Measurements from ENCODE around the gene EPHA7.

EPHA7 gene

DNA sequence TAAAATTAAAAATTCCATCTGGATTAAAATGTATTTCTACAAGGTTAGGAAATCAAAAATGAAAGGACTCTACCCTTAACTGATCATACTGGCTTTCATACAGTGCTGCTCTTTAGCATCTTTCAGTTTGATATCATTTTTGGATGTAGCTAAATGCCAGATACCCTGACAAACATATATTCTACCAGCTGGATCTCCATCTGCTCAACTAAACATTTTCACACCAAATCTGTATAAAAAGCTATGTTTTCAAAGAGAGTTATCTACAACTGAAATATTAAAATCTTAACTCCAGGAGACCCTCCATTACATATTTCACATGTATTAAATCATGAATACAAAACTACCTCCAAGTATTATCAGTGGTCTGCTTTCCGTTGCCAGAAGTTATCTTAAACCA, 95.7 kb downstream of the EPHA7 start:
- no peaks in the 10 kb centered on the region for H3K36me3 Mint-ChIP-seq (ENCODE audit: low read depth)
- no peak overlapping the region for H3K4me3 Mint-ChIP-seq
- H3K9me3 Mint-ChIP-seq, result no peaks in the 10 kb centered on the region
- no peaks in the 10 kb centered on the region for H3K4me1 Mint-ChIP-seq (ENCODE audit: low read depth)
- no peak overlapping the region for H3K27ac Mint-ChIP-seq
- H3K27me3 Mint-ChIP-seq (ENCODE audit: low read depth), result no peaks in the 10 kb centered on the region

DNA sequence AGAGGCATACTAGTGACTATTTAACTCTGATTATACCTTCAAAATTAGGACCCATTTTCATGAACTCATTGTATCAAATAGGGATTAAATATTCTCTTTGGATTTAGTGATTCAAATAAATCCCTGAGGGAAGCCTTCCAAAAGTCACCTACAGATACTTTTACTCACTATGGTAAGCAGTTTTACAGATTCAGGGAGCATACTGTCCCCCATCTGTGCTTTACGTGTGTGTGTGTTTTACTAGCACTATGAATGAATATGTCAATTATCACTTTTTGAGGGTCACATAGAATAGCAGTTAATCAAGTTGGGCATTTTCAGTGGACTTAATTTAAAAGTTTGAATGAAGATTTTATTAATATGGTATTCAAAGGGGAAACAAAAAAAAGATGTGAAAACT, 96.7 kb downstream of the EPHA7 start:
- no peak overlapping the region for H3K4me3 Mint-ChIP-seq
- H3K27ac Mint-ChIP-seq, result no peak overlapping the region
- H3K27me3 Mint-ChIP-seq (ENCODE audit: low read depth), result no peaks in the 10 kb centered on the region
- H3K36me3 Mint-ChIP-seq (ENCODE audit: low read depth), result no peaks in the 10 kb centered on the region
- no peaks in the 10 kb centered on the region for H3K4me1 Mint-ChIP-seq (ENCODE audit: low read depth)
- no peaks in the 10 kb centered on the region for H3K9me3 Mint-ChIP-seq

DNA sequence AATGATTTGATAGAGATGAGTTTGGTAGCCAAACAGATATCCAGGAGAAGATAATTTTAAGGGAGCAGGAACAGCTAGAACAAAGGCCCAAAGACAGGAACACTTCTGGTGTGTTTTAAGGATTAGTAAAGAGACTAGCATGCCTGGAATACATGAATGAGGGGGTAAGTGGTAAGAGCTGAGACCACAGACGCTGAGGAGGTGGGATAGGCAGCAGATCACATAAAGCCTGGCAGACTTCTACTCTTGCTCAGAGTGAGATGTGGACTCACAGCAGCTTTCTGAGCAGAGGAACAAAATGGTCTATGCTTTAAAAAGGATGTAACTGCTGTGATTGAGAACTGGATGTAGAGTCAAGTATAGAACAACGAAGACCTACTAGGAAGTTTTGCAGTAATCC, 100.1 kb downstream of the EPHA7 start:
- Mint-ChIP-seq H3K9me3 (no peaks in the 10 kb centered on the region), H3K36me3 (ENCODE audit: low read depth) (no peaks in the 10 kb centered on the region), H3K27me3 (ENCODE audit: low read depth) (no peaks in the 10 kb centered on the region), H3K4me3 (no peak overlapping the region), H3K4me1 (ENCODE audit: low read depth) (no peaks in the 10 kb centered on the region), H3K27ac (no peak overlapping the region)

DNA sequence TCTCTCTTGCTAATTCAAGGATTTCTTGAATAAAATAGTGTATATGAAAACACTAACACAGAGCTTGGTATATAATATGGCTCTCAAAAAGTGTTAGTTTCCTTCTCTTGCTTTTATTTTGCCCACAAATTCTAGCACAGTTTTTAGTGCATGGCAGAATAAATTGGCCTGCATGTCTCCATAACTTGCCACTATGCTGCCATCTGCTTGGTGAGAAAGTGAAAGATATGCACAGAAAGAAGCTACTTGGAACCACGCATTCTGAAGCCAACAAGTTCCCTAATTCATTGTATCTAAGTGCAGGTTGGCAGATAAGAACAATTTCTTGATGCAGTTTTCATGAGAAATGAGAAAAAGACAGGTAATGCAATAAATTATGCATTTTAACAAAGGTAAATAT, 101.2 kb downstream of the EPHA7 start:
- no peaks in the 10 kb centered on the region for H3K9me3 Mint-ChIP-seq
- no peaks in the 10 kb centered on the region for H3K36me3 Mint-ChIP-seq (ENCODE audit: low read depth)
- H3K4me3 Mint-ChIP-seq, result no peak overlapping the region
- no peak overlapping the region for H3K27ac Mint-ChIP-seq
- no peaks in the 10 kb centered on the region for H3K27me3 Mint-ChIP-seq (ENCODE audit: low read depth)
- no peaks in the 10 kb centered on the region for H3K4me1 Mint-ChIP-seq (ENCODE audit: low read depth)

DNA sequence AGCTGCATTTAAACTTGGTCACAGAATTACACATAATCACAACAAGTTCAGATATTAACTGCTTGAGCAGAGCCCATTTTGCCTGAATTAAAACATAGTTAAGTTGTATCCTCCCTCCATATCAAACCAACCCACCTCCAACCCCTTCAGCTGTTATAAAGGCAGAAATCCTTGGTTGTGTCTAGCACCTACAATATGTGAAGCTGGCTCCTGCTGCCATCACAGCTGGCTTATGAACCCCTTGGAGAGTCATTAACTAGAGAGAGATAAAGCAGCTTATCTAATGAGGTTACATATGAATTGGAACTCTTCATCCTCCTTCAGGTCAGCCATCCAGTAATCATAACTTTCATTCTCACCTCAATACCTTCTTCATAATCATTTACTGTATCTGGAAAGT, 101.8 kb downstream of the EPHA7 start:
- no peak overlapping the region for H3K27ac Mint-ChIP-seq
- H3K36me3 Mint-ChIP-seq (ENCODE audit: low read depth), result no peaks in the 10 kb centered on the region
- H3K9me3 Mint-ChIP-seq, result no peaks in the 10 kb centered on the region
- H3K27me3 Mint-ChIP-seq (ENCODE audit: low read depth), result no peaks in the 10 kb centered on the region
- H3K4me1 Mint-ChIP-seq (ENCODE audit: low read depth), result no peaks in the 10 kb centered on the region
- H3K4me3 Mint-ChIP-seq, result no peak overlapping the region

DNA sequence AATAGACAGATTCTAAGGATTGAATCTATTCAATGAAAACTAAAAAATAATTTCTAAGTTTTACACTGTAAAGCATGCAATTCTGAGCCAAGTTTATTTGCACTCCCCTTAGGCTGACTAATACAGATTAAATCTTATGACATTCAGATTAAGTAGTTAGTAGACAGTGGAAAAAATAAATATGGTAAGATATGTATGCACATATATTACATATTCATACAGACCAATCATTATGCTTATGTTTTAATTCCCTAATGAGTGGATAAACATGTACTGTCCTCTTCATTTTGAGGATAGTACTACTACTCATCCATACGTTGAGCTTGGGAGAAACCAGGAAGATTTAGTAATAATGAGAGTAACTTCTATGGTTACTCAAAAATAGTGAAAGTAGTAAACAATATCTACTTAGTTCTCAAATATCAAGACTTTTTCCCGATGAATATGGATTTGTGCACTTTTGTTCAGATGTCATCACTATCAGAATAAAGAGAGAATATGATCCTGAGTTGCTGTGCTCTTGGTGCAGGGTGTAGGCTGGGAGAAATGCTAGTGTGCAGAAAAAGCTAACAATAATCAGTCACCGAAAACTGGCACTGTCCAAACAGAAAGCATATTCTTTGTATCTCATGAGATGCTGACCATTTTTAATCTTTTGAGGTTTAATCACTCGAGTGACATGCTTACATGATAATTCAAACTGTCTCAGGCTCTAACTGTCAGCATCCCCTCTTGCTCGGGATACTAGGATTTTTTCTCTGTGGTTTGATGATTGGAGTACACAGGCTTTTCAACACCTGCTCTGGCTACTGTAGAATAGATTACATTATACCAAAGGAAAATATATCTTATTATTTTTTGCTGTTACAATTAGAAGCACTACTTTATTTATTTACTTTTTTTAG, 111.6 kb downstream of the EPHA7 start:
- no peaks in the 10 kb centered on the region for H3K36me3 Mint-ChIP-seq (ENCODE audit: low read depth)
- no peak overlapping the region for H3K27ac Mint-ChIP-seq
- H3K4me1 Mint-ChIP-seq (ENCODE audit: low read depth), result no peaks in the 10 kb centered on the region
- no peaks in the 10 kb centered on the region for H3K27me3 Mint-ChIP-seq (ENCODE audit: low read depth)
- H3K4me3 Mint-ChIP-seq, result no peak overlapping the region
- H3K9me3 Mint-ChIP-seq, result peaks cover 4% of the 10 kb centered on the region

DNA sequence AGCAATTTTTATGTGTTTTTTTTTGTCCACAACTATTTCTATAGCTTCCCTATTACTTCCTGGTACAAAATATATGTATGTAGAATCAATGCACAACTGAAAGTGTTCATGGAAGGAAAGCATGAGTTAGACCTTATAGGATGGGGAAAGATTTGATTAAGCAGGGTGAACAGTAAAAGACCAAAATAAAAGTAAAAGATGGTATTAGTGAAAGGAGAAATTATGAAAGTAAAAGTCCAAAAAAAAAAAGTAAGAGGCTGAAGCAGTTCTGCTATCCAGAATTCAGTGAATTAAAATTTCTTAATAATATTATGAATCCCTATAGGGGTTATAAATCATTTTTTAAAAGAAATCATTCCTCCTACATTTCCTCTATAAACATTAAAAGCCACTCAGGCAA, 114.3 kb downstream of the EPHA7 start:
- H3K4me1 Mint-ChIP-seq (ENCODE audit: low read depth), result no peaks in the 10 kb centered on the region
- no peaks in the 10 kb centered on the region for H3K36me3 Mint-ChIP-seq (ENCODE audit: low read depth)
- no peak overlapping the region for H3K4me3 Mint-ChIP-seq
- no peak overlapping the region for H3K27ac Mint-ChIP-seq
- H3K27me3 Mint-ChIP-seq (ENCODE audit: low read depth), result no peaks in the 10 kb centered on the region
- H3K9me3 Mint-ChIP-seq, result no peaks in the 10 kb centered on the region

DNA sequence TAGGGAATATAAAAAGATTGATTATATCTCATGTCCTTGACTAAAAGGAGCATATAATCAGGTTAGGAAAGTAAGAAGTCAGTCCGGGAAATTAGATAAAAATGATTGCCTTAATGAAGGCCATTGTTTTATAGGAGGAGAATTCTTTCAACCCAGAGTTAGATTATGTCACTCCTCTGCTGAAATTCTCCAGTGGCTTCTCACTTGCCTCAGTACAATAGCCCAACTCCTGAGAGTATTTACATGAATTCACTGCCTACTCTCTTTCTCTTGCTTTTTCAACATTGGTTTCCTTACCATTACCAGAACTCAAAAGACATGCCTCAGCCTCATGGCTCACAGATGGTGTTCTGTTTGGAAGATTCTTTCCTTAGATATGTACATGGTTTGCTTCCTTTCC, 114.9 kb downstream of the EPHA7 start:
- H3K9me3 Mint-ChIP-seq, result no peaks in the 10 kb centered on the region
- H3K4me3 Mint-ChIP-seq, result no peak overlapping the region
- no peak overlapping the region for H3K27ac Mint-ChIP-seq
- no peaks in the 10 kb centered on the region for H3K27me3 Mint-ChIP-seq (ENCODE audit: low read depth)
- no peaks in the 10 kb centered on the region for H3K36me3 Mint-ChIP-seq (ENCODE audit: low read depth)
- H3K4me1 Mint-ChIP-seq (ENCODE audit: low read depth), result no peaks in the 10 kb centered on the region

DNA sequence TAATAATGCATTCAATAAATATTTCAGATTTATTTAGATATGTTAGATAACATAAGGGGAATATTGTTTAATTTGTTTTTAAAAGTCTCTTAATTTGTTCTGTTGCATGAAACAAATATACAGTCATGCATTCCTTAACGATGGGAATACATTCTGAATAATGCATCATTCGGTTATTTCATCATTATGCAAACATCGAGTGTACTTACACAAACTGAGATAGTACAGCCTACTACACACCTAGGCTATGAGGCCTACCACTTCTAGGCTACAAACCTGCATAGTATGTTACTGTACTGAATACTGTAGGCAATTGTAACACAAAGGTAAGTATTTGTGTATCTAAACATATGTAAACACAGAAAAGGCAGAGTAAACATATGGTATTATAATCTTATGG, 118.7 kb downstream of the EPHA7 start:
- Mint-ChIP-seq H3K9me3 (no peaks in the 10 kb centered on the region), H3K4me1 (ENCODE audit: low read depth) (no peaks in the 10 kb centered on the region), H3K27ac (no peak overlapping the region)

DNA sequence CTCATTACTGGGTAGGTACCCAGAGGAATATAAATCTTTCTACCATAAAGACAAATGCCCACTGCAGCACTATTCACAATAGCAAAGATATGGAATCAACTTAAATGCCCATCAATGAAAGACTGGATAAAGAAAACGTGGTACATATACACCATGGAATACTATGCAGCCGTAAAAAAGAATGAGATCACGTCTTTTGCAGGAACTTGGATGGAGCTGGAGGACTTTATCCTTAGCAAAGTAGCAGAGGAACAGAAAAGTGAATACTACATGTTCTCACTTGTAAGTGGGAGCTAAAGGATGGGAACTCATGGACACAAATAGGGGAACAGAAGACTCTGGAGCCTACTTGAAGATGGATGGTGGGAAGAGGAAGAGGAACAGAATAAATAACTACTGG, 119.7 kb downstream of the EPHA7 start:
- no peaks in the 10 kb centered on the region for H3K36me3 Mint-ChIP-seq (ENCODE audit: low read depth)
- no peak overlapping the region for H3K4me3 Mint-ChIP-seq
- no peaks in the 10 kb centered on the region for H3K4me1 Mint-ChIP-seq (ENCODE audit: low read depth)
- H3K9me3 Mint-ChIP-seq, result no peaks in the 10 kb centered on the region
- H3K27me3 Mint-ChIP-seq (ENCODE audit: low read depth), result no peaks in the 10 kb centered on the region
- no peak overlapping the region for H3K27ac Mint-ChIP-seq

More for the DNA sequence above, 118.7 kb downstream of the EPHA7 start:
- Mint-ChIP-seq H3K36me3 (ENCODE audit: low read depth) (no peaks in the 10 kb centered on the region), H3K27me3 (ENCODE audit: low read depth) (no peaks in the 10 kb centered on the region), H3K4me3 (no peak overlapping the region)

DNA sequence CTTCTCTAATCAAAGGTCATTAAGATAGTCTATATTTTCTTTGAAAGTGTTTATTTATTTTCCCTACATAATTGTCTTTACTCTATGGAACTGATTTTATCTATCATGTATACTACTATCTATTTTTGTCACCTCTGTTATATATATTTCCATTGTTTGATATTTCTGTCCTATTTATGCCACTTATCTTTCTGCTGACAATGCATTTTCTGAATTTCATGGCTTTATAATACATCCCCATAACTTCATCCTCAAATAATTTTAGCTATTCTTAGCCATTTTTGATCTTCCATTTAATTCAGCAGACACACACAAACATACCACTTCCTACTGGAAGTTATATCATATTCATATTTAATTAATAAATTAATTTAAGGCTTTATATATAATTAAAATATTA, 123.7 kb downstream of the EPHA7 start:
- no peak overlapping the region for H3K4me3 Mint-ChIP-seq
- H3K9me3 Mint-ChIP-seq, result no peaks in the 10 kb centered on the region
- no peak overlapping the region for H3K27ac Mint-ChIP-seq
- H3K27me3 Mint-ChIP-seq (ENCODE audit: low read depth), result no peaks in the 10 kb centered on the region
- no peaks in the 10 kb centered on the region for H3K36me3 Mint-ChIP-seq (ENCODE audit: low read depth)
- H3K4me1 Mint-ChIP-seq (ENCODE audit: low read depth), result no peaks in the 10 kb centered on the region

DNA sequence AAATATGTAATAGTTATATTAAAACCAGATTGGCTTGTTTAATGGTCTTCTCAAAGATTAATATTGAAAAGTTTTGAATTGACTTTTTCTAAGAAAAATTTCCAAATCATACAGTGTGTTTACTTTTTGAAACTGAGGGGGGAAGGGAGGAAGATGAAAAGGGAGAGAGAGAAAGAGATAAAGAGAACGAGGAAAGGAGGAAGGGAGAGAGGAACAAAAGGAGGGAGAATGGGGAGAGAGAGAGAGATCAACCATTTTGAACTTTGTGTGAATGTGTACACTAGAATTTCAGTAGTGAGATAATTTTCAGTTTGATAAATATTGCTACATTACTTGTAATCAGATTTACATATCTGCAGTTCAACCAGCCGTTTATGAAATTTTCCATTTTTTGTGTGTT, 124.5 kb downstream of the EPHA7 start:
- no peak overlapping the region for H3K27ac Mint-ChIP-seq

DNA sequence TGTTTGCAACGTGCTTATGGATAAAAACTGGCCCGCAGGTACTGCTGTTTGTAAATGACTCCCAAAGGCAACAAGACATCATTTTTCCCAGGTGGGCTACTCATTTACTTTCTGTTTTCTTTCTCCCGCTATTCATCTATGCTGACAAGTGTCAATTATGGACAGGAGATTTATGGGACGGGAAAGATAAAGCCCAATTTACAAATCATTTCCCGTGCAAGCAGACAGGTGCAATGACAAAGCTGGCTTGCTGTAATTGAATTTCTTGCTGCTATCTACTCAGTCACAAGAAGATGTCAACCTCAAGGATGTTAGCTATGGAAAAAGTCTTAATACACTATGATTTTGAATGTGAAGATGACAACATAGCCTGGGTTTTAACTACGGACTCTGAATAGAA, 125.5 kb downstream of the EPHA7 start:
- H3K36me3 Mint-ChIP-seq (ENCODE audit: low read depth), result no peaks in the 10 kb centered on the region
- no peaks in the 10 kb centered on the region for H3K27me3 Mint-ChIP-seq (ENCODE audit: low read depth)
- H3K4me1 Mint-ChIP-seq (ENCODE audit: low read depth), result no peaks in the 10 kb centered on the region
- H3K4me3 Mint-ChIP-seq, result no peak overlapping the region
- H3K9me3 Mint-ChIP-seq, result no peaks in the 10 kb centered on the region
- no peak overlapping the region for H3K27ac Mint-ChIP-seq

More for the DNA sequence above, 124.5 kb downstream of the EPHA7 start:
- no peaks in the 10 kb centered on the region for H3K27me3 Mint-ChIP-seq (ENCODE audit: low read depth)
- no peaks in the 10 kb centered on the region for H3K9me3 Mint-ChIP-seq
- H3K36me3 Mint-ChIP-seq (ENCODE audit: low read depth), result no peaks in the 10 kb centered on the region
- H3K4me3 Mint-ChIP-seq, result no peak overlapping the region
- no peaks in the 10 kb centered on the region for H3K4me1 Mint-ChIP-seq (ENCODE audit: low read depth)

DNA sequence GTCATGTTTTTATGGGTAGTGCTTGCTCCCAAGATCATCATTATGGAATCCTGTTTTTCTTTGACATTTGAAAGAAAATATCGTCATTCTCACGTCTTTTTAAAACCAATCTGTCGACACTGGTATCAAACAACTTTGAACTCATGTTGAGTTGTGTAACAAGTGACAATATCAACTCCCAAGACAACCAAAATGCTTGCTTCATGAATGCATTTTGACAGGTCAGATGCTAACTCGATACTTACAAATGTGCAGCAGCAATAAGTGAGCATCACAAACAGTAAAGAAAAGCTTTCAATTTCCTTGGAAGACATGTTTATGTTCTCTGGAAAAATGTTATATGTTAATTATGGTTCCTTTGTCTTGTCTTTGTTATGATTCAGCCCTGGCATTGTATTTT, 125.9 kb downstream of the EPHA7 start:
- no peak overlapping the region for H3K4me3 Mint-ChIP-seq
- H3K27me3 Mint-ChIP-seq (ENCODE audit: low read depth), result no peaks in the 10 kb centered on the region
- no peaks in the 10 kb centered on the region for H3K4me1 Mint-ChIP-seq (ENCODE audit: low read depth)
- no peaks in the 10 kb centered on the region for H3K9me3 Mint-ChIP-seq
- H3K36me3 Mint-ChIP-seq (ENCODE audit: low read depth), result no peaks in the 10 kb centered on the region
- H3K27ac Mint-ChIP-seq, result no peak overlapping the region

DNA sequence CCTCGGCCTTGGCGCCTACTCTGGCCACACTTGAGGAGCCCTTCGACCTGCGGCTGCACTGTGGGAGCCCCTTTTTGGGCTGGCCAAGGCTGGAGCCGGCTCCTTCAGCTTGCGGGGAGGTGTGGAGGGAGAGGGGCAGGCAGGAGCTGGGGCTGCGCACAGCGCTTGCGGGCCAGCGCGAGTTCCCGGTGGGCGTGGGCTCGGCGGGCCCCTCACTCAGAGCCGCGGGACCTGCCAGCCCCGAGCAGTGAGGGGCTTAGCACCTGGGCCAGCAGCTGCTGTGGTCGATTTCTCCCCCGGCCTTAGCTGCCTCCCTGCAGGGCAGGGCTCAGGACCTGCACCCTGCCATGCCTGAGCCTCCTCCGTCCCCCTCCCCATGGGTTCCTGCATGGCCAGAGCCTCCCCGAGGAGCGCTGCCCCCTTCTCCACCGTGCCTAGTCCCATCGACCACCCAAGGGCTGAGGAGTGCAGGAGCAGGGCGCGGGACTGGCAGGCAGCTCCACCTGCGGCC, 136.8 kb downstream of the EPHA7 start:
- Mint-ChIP-seq H3K4me1 (ENCODE audit: low read depth) (no peaks in the 10 kb centered on the region), H3K36me3 (ENCODE audit: low read depth) (no peaks in the 10 kb centered on the region), H3K9me3 (peaks cover 11% of the 10 kb centered on the region), H3K27me3 (ENCODE audit: low read depth) (no peaks in the 10 kb centered on the region), H3K27ac (no peak overlapping the region), H3K4me3 (no peak overlapping the region)

All from T-helper 1 cell treated with Interleukin-12 subunit alpha and Interleukin-12 subunit beta and Interleukin-4 antibody, amounts not matched to agents 30 μg/mL and 1 μg/mL, for 36 hours (primary cell).